Right lobe of liver (tissue), 4 donors: ENCODE data around the gene ZSWIM5.

Source experiments
- POLR2A ChIP-seq: fragments of 450-650 bp; IDR thresholded peaks from one replicate; pipeline ENCODE4 v1.6.1; 2017; ENCODE audit warnings: antibody characterized with exemption, mild to moderate bottlenecking
- TF ChIP-seq, protein P1 (sequence below), 4 donors: fragments of 200-600 bp in 3 of 4; fragments of 450-650 bp in 1 of 4; IDR thresholded peaks; one replicate each; pipeline versions ENCODE4 v1.5.1 to v1.8.0; 2016 to 2022; ENCODE audit warnings: antibody characterized with exemption in 4 of 4, mild to moderate bottlenecking in 2 of 4
- donor health status: DM: no; HTN: no; CAD: no.
- donor health status: DM: no; HTN: no; CAD: no.
- donor health status: DM: no; HTN: yes; CAD: no.

GRCh38 chr1:45211076-45211475 lies 4.7 kb upstream of the ZSWIM5 start:
- TF ChIP-seq, protein P1, sequence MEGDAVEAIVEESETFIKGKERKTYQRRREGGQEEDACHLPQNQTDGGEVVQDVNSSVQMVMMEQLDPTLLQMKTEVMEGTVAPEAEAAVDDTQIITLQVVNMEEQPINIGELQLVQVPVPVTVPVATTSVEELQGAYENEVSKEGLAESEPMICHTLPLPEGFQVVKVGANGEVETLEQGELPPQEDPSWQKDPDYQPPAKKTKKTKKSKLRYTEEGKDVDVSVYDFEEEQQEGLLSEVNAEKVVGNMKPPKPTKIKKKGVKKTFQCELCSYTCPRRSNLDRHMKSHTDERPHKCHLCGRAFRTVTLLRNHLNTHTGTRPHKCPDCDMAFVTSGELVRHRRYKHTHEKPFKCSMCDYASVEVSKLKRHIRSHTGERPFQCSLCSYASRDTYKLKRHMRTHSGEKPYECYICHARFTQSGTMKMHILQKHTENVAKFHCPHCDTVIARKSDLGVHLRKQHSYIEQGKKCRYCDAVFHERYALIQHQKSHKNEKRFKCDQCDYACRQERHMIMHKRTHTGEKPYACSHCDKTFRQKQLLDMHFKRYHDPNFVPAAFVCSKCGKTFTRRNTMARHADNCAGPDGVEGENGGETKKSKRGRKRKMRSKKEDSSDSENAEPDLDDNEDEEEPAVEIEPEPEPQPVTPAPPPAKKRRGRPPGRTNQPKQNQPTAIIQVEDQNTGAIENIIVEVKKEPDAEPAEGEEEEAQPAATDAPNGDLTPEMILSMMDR (IDR thresholded peaks at IDR 0.05): no peak
- no peak for TF ChIP-seq POLR2A
